Heart right ventricle (tissue), 16 donors: ENCODE measurements around the gene SETDB1. TPM values are rescaled to one million over a fixed set of nuclear protein-coding genes. Genes with fewer than 3 reads are reported as not detected.

Experiments
- ATAC-seq, 8 donors: fragments of 200-7000 bp; cut with Tn5 transposase; one replicate each; pipeline ENCODE4 v1.9.1; 2020; ENCODE audit warnings: mild to moderate bottlenecking in 8 of 8, moderate library complexity in 8 of 8, moderate number of reproducible peaks in 1 of 8
- DNase-seq, 2 donors: peaks; one replicate each; pipeline ENCODE4 v3.0.0-alpha.2; 2020
- H3K27ac ChIP-seq, 10 donors: fragments of 200-600 bp; sonication (generic) in 2 of 10; one replicate each; pipeline versions ENCODE4 v1.5.0 to v1.8.0; 2020 to 2022; ENCODE audit warnings: mild to moderate bottlenecking in 3 of 10
- H3K27me3 ChIP-seq, 7 donors: fragments of 200-600 bp; one replicate each; pipeline ENCODE4 v1.8.0; 2021 to 2022; ENCODE audit warnings: mild to moderate bottlenecking in 2 of 7
- H3K36me3 ChIP-seq, 9 donors: fragments of 200-600 bp; sonication (generic) in 1 of 9; one replicate each; pipeline versions ENCODE4 v1.5.0 to v1.8.0; 2020 to 2022; ENCODE audit warnings: mild to moderate bottlenecking in 2 of 9
- H3K4me1 ChIP-seq, 9 donors: fragments of 200-600 bp; sonication (generic) in 1 of 9; one replicate each; pipeline versions ENCODE4 v1.5.0 to v1.8.0; 2020 to 2022; ENCODE audit warnings: mild to moderate bottlenecking in 4 of 9
- H3K4me3 ChIP-seq, 10 donors: fragments of 200-600 bp; sonication (generic) in 2 of 10; one replicate each; pipeline versions ENCODE4 v1.5.0 to v1.8.0; 2020 to 2022; ENCODE audit warnings: mild to moderate bottlenecking in 7 of 10, moderate library complexity in 2 of 10
- H3K9me3 ChIP-seq, 11 donors: fragments of 200-600 bp in 10 of 11; sonication (generic) in 2 of 11; one replicate each; pipeline versions ENCODE4 v1.5.0 to v1.8.0; 2013 to 2022; ENCODE audit warnings: mild to moderate bottlenecking in 2 of 11, control low read depth in 1 of 11, moderate library complexity in 1 of 11
- WGBS, 2 donors: extraction: QIAGEN DNeasy Blood & Tissue Kit; methylation state at CpG; one replicate each; pipeline ENCODE4 v1.1.7; 2013; ENCODE audit warnings: inconsistent platforms in 1 of 2; 5-methylcytosine and 5-hydroxymethylcytosine counted together
- intact Hi-C, 10 donors: fragments of 100-400 bp; cut with DNase I; formaldehyde crosslinking; loops; one replicate each; pipeline versions ENCODE4 v1.11.1 to v1.14.2; 2022
- polyA plus RNA-seq, 2 donors: library from polyadenylated mRNA; stranded (reverse); fragments of 200-250 nt; gene quantifications; one replicate each; pipeline ENCODE4 v1.2.3, GENCODE V29; 2013
- total RNA-seq, 10 donors: library from RNA; stranded (reverse); fragmentation: NEBNext Ultra II Directional in 3 of 10; extraction: Animal tissue kit (Norgen Biotek cat#: 25700) in 3 of 10; gene quantifications; one replicate each; pipeline versions ENCODE4 v1.2.1 to v1.2.4, GENCODE V29; 2021 to 2023
- TF ChIP-seq, protein P1 (sequence below), 9 donors: fragments of 200-600 bp; sonication (generic) in 2 of 9; IDR thresholded peaks; one replicate each; pipeline versions ENCODE4 v1.5.0 to v1.8.0; 2021 to 2022; ENCODE audit warnings: antibody characterized with exemption in 9 of 9, mild to moderate bottlenecking in 5 of 9, moderate library complexity in 1 of 9
- donor health status: Arrhythmogenic right ventricular cardiomyopathy.
- donor health status: ischemic (EF 13 %, LVEDD 7.1; RV severe dilation, severe dysfunction).
- donor health status: healthy with polysubstance abuse.
- donor health status: DM: no; HTN: yes; CAD: no.
- donor health status: DM: no; HTN: no; CAD: no.
- donor health status: ischemic (EF 25% LVEDD 6.9; RV normal size, moderate dysfunction).
- donor health status: ischemic (EF 25% LVEDD 5.7; RV mildly dilated, moderate dysfunction).
- donor health status: healthy.
- donor health status: DM: yes; HTN: yes; CAD: no.
- donor health status: Ischemic cardiomyopathy.
- donor health status: ischemic (EF 35%, LVEDD 5.7; RV mildly dilated, moderate dysfunction).
- donor health status: nonischemic (EF 11% LVEDD 7.7; RV severe dilation, severe dysfunction).
- donor health status: DM: yes; HTN: yes; CAD: no.
- donor health status: PGD.
- donor health status: ischemic (EF 29% LVEDD 5.4; RV normal size, mild dysfunction).
- donor health status: nonischemic (EF 23%, LVEDD 6.1; RV moderate dilation, normal function).

The SETDB1 gene
- total and polyA plus RNA-seq, 12 donors = 9.1 to 23.8 (median 17.6) TPM

DNA sequence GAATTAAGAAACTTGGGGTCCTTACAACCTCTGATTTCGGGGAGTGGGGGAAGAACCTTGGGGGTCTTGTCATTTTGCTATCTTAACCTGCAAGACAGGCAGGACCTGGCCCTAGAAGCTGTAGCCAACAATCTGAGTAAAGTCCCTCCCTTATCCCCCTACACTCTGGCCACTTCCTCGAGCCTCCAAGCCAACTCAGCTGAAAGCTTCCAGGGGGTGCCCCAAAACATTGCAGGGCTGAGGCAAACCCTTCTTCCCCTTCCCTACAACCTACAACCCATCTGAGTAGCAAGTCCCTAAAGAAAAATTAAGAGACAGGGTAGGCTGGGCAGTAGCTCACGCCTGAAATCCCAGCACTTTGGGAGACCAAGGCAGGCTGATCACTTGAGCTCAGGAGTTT is 43.5 kb downstream of the SETDB1 start:
- peaks cover 23 to 45% (median 43%) of the 10 kb centered on the region in 9 donors for H3K4me1 ChIP-seq
- peak overlapping the region in 1 of 10 donors; percentile 97 for H3K27ac ChIP-seq
- DNase-seq (no peak), ATAC-seq (no peak)
- peaks cover 0 to 48% (median 39%) of the 10 kb centered on the region in 9 donors for H3K36me3 ChIP-seq
- no peaks in the 10 kb centered on the region for H3K9me3 ChIP-seq
- 84 to 87% methylated on average over 3 of the region's 3 CpGs for WGBS, 2 donors
- no peaks in the 10 kb centered on the region for H3K27me3 ChIP-seq
- TF ChIP-seq, protein P1, sequence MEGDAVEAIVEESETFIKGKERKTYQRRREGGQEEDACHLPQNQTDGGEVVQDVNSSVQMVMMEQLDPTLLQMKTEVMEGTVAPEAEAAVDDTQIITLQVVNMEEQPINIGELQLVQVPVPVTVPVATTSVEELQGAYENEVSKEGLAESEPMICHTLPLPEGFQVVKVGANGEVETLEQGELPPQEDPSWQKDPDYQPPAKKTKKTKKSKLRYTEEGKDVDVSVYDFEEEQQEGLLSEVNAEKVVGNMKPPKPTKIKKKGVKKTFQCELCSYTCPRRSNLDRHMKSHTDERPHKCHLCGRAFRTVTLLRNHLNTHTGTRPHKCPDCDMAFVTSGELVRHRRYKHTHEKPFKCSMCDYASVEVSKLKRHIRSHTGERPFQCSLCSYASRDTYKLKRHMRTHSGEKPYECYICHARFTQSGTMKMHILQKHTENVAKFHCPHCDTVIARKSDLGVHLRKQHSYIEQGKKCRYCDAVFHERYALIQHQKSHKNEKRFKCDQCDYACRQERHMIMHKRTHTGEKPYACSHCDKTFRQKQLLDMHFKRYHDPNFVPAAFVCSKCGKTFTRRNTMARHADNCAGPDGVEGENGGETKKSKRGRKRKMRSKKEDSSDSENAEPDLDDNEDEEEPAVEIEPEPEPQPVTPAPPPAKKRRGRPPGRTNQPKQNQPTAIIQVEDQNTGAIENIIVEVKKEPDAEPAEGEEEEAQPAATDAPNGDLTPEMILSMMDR (IDR thresholded peaks at IDR 0.05) = no peak
- no peak overlapping the region for H3K4me3 ChIP-seq
- intact Hi-C loops = loop anchor here in 4 of 10 donors (5.0 to 10.0 kb wide), 3 partner anchors 42 to 345 kb away; partner anchors contain the start of genes SETDB1 (in 3 of the 4), ARNT (in 2 of the 4) and ENSA (in 1 of the 4)

DNA sequence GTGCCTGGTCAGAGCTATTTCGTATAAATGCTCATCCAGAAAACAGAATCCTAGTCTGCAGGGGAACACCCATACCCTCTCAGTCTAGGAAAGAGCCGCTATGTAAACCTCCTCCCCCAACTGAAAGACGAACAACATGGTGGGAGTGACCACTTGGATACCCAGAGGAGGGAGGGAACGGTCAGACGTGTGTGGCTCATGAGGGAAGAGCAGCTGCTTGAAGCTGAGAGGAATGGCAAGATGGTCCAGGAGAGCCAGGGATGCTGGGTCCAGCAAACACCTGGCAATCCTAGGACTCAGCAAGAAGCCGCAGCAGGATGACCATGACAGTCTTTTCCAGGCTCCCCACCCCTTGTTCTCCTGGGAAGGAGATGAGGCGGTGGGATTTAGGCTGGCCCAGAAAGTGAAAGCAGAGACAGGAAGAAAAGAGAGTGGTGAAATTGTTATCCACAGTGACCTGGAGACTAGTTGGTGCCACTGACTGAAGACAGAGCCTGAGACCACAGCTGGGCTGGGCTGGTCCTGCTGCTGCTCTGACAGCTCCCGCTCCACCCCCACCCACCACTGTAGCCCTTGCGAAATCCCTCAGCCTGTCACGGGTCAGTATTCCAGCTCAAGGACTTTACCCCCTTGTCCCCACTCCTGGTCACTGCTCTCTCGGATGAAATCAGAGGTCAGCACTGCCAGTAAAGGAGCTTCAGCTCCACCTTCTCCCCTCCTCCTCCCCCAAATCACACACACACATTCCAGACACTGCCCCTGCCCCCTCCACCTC is 44.8 kb downstream of the SETDB1 start:
- ATAC-seq (peak; percentile 64 to 87 (median 76)), DNase-seq (peak; percentile 74 to 75)
- peak overlapping the region in 3 of 10 donors; percentile 5 to 12 (median 8) for H3K4me3 ChIP-seq
- intact Hi-C loops = loop anchor here in 4 of 10 donors (5.0 to 10.0 kb wide), 3 partner anchors 44 to 346 kb away; partner anchors contain the start of genes SETDB1 (in 3 of the 4), ARNT (in 2 of the 4) and ENSA (in 1 of the 4)
- no peaks in the 10 kb centered on the region for H3K9me3 ChIP-seq
- H3K4me1 ChIP-seq = peaks cover 25 to 53% (median 48%) of the 10 kb centered on the region in 9 donors
- peak overlapping the region; percentile 11 to 98 (median 96) for H3K27ac ChIP-seq
- no peaks in the 10 kb centered on the region for H3K27me3 ChIP-seq
- TF ChIP-seq, protein P1 (IDR thresholded peaks at IDR 0.05) = no peak
- H3K36me3 ChIP-seq = peaks cover 0 to 34% (median 26%) of the 10 kb centered on the region in 9 donors
- WGBS, 2 donors = 45 to 46% methylated on average over 11 of the region's 11 CpGs

DNA sequence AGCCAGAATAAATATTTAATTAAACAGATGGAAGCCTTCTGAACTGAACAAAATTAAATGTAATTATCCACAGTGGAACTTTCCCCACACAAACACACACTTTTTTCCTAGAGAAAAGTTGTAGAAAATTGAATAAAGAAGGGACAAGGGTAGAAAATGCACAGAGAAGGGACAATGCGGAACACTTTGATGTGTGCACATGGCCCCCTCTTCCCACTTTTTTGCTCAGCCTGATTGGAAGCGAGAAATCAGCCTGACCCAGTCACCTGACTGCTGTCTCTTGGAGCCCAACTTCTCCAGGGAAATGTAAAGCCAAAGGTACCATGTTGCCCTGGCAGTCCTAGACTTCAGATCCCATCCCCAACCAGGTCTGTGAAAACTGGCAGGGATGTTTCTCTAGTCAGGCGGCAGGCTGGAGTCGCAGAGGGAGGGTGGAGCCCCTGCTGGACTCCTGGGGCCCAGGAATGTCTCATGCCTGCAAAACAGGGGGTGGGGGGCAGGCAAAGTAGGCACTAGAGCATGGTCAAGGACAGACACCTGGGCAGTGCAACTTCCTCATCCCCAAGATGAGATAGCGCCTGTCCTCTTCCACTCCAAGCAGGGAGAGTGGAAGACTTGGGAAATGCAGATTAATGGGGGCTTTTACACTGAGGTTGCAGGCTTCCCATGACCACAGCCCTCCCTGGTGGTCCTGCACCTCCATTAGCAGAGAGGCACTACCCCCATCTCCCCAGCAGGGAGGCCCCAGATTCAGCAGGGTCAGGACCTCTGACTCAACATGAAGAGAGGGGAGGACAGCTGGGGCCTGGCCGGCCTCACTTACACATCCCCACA is 45.6 kb downstream of the SETDB1 start:
- WGBS, 2 donors = 56 to 57% methylated on average over 6 of the region's 6 CpGs
- Histone ChIP-seq H3K4me1 (peaks cover 25 to 56% (median 48%) of the 10 kb centered on the region in 9 donors), H3K36me3 (peaks cover 0 to 26% (median 18%) of the 10 kb centered on the region in 9 donors), H3K27ac (peak overlapping the region; percentile 11 to 98 (median 96)), H3K4me3 (peak overlapping the region in 6 of 10 donors; percentile 12 to 96 (median 90)), H3K27me3 (no peaks in the 10 kb centered on the region), H3K9me3 (no peaks in the 10 kb centered on the region)
- intact Hi-C loops = loop anchor here in 4 of 10 donors (5.0 to 10.0 kb wide), 3 partner anchors 44 to 347 kb away; partner anchors contain the start of genes SETDB1 (in 3 of the 4), ARNT (in 2 of the 4) and ENSA (in 1 of the 4)
- TF ChIP-seq, protein P1 (IDR thresholded peaks at IDR 0.05) = peak in 1 of 9 donors; percentile 8
- ATAC-seq = peak in 3 of 8 donors; percentile 1 to 22 (median 7)
- no peak for DNase-seq
